Motor neuron (in vitro differentiated cells): ENCODE data around the gene PLET1. TPM values are rescaled to one million over a fixed set of nuclear protein-coding genes. Genes with fewer than 3 reads are reported as not detected.

Experiments used
- ATAC-seq, 8 experiments: fragments of 200-7000 bp; cut with Tn5 transposase; replicated peaks in 6 of 8; 2 replicates each; pipeline ENCODE4 v1.8.0; 2021; ENCODE audit warnings: mild to moderate bottlenecking in 8 of 8, moderate library complexity in 8 of 8
- H3K27ac ChIP-seq, 2 donors: fragments of 250-450 bp; sonication (Bioruptor Pico); 2 replicates each; pipeline ENCODE4 v1.9.0; 2021; ENCODE audit warnings: antibody characterized with exemption in 2 of 2, mild to moderate bottlenecking in 2 of 2, moderate library complexity in 1 of 2
- H3K4me1 ChIP-seq, 2 donors: fragments of 250-450 bp; sonication (Bioruptor Pico); replicated peaks in 1 of 2; 2 replicates each; pipeline ENCODE4 v1.6.1; 2021; ENCODE audit warnings: antibody characterized with exemption in 2 of 2, mild to moderate bottlenecking in 2 of 2, moderate library complexity in 1 of 2
- H3K4me3 ChIP-seq, 5 donors: fragments of 250-450 bp; sonication (Bioruptor Pico); 2 replicates each; pipeline ENCODE4 v1.9.0; 2021; ENCODE audit warnings: antibody characterized with exemption in 5 of 5, mild to moderate bottlenecking in 5 of 5, moderate library complexity in 4 of 5
- WGBS, 10 experiments: fragments of 450-650 bp; shearing (Covaris generic); methylation state at CpG; one replicate each; pipeline ENCODE4 v1.0.0; 2022; 5-methylcytosine and 5-hydroxymethylcytosine counted together
- in situ Hi-C, 9 experiments: fragments of 400-800 bp; cut with MboI; loops; one replicate each; pipeline ENCODE4 v1.15.0; 2021; ENCODE audit warnings: low sequenced_read_pairs in 9 of 9, low pct_unique_long_range_greater_than_20kb in 2 of 9; ENCODE audit not compliant: unreplicated experiment in 9 of 9
- total RNA-seq, 8 experiments: library from RNA; unstranded; fragments of 300-600 nt; gene quantifications; 2 replicates each; pipeline versions ENCODE4 v1.2.3 to v1.2.4, GENCODE V29; 2022

Gene PLET1
- total RNA-seq, 8 experiments from 2014 or later, result 0.16 to 0.67 (median 0.28) TPM; not detected in 3

DNA sequence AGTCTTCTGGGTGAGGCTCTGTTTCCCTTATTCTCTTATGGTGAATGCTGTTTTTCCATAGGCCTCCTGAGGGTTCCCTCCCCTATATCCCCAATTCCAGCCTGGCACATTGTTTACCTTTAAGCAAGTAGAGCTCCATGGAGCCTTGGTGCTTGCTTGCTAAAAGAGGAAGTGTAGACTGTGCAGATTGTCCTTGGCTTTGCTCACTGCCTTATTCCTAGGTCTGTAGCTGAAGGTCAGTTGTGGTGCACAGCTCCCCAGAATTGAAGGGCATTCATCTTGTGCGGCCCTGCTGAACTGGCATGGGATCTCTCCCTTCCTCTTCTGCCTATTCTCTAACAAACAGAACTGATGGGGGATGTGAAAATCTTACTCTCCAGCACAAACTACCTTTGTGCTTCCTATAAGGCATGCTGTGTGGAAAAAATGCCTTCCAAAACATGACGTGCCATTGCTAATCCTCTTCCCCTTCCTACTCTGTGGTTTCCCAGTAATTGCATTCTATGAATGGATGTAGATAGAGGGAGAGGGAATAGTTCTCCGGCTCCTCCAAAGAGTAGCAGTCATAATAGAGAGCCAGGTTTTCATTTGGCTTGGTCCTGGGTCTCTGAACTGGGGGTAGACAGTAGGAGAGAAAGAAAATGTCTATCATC is 34.2 kb upstream of the PLET1 start:
- in situ Hi-C loops, result loop anchor here in 6 of 9 experiments (25.0 kb wide), 3 partner anchors 267 to 992 kb away; no protein-coding TSS in a partner anchor
- 60 to 100% (median 92%) methylated on average over 1 to 2 of the region's 3 CpGs; no CpG with 5 or more reads in 3 of the 10 experiments for WGBS, 10 experiments

GRCh38 chr11:112293614-112294013 is 33.0 kb upstream of the PLET1 start:
- WGBS, 10 experiments, result 54 to 100% (median 87%) methylated on average over 1 to 2 of the region's 2 CpGs; no CpG with 5 or more reads in 2 of the 10 experiments
- in situ Hi-C loops, result loop anchor here in 6 of 9 experiments (25.0 kb wide), 3 partner anchors 269 to 994 kb away; no protein-coding TSS in a partner anchor
- ATAC-seq, result no peak
- Histone ChIP-seq H3K4me1 (peaks cover 12 to 19% of the 10 kb centered on the region in 2 donors), H3K4me3 (no peak overlapping the region), H3K27ac (no peak overlapping the region)

More for the DNA sequence above, 34.2 kb upstream of the PLET1 start:
- no peak for ATAC-seq
- Histone ChIP-seq H3K4me3 (no peak overlapping the region), H3K4me1 (peaks cover 8 to 13% of the 10 kb centered on the region in 2 donors), H3K27ac (no peak overlapping the region)

DNA sequence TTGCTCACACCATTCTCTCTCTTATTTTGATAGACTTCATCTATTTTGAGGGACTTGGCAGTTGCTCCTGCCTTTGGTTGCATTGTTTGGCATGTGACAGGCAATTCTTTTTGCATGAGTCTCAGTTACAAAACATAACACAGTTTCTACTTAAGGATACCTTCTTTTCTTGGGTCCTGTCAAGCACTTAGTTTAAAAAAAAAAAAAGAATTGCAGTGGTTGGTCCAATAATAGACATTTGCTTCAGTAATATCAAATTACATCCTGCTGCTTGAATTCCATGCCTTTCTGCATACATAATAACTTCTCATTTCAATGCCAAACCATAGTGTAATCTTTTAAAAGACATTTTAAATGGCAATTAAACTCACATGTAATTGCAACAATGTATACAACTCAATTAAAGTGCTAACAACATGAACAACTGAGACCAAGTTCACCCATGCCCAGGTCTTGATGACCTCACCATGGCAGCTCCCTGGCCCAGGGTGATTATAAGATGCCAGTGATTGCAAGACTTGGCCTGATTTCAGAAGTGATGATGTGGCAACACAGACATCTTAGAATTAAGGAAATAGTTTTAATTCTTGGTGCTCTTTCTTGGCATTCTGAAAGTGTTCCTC is 32.2 kb upstream of the PLET1 start:
- H3K4me1 ChIP-seq, result peaks cover 12 to 19% of the 10 kb centered on the region in 2 donors
- ATAC-seq, result peak in 3 of 8 experiments; percentile 43 to 70 (median 48)
- no peak overlapping the region for H3K27ac ChIP-seq
- in situ Hi-C loops, result loop anchor here in 6 of 9 experiments (25.0 kb wide), 3 partner anchors 269 to 994 kb away; no protein-coding TSS in a partner anchor
- H3K4me3 ChIP-seq, result no peak overlapping the region

DNA sequence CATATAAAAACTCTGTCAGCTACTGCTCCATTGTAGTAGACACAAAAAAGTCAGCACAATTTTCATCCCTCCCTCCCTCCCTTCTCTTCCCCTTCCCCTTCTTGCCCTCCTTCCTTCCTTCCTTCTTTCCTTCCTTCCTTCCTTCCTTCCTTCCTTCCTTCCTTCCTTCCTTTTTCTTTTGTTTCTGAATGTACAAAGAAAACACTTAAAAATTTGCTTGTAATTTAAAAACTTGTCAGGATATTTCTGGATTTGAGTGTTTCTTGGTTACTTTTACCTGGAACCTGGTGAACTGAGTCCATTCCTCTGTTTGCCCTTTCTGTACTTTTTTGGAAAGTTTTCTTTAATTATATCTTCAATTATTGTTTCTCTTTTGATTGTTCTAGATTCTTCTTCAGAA is 31.5 kb upstream of the PLET1 start:
- no peak for ATAC-seq
- Histone ChIP-seq H3K27ac (no peak overlapping the region), H3K4me1 (peaks cover 12 to 19% of the 10 kb centered on the region in 2 donors), H3K4me3 (no peak overlapping the region)
- in situ Hi-C loops, result loop anchor here in 6 of 9 experiments (25.0 kb wide), 3 partner anchors 270 to 995 kb away; no protein-coding TSS in a partner anchor

- in situ Hi-C loops, result loop anchor here in 6 of 9 experiments (25.0 kb wide), 3 partner anchors 271 to 996 kb away; no protein-coding TSS in a partner anchor
- H3K27ac ChIP-seq, result no peak overlapping the region
- H3K4me1 ChIP-seq, result peaks cover 17 to 23% of the 10 kb centered on the region in 2 donors
- no peak for ATAC-seq
- 64 to 100% (median 96%) methylated on average over 1 to 6 of the region's 6 CpGs for WGBS, 10 experiments
- peak overlapping the region in 1 of 5 donors; percentile 67 for H3K4me3 ChIP-seq
Measured at GRCh38 chr11:112291191-112291590, 30.5 kb upstream of the PLET1 start.

GRCh38 chr11:112290493-112290850 is 29.8 kb upstream of the PLET1 start:
- peaks cover 24 to 30% of the 10 kb centered on the region in 2 donors for H3K4me1 ChIP-seq
- ATAC-seq, result peak in 6 of 8 experiments; percentile 4 to 12 (median 10)
- H3K4me3 ChIP-seq, result peak overlapping the region; percentile 41 to 73 (median 46)
- in situ Hi-C loops, result loop anchor here in 6 of 9 experiments (25.0 kb wide), 3 partner anchors 272 to 997 kb away; no protein-coding TSS in a partner anchor
- H3K27ac ChIP-seq, result peak overlapping the region in 1 of 2 donors; percentile 16
- WGBS, 10 experiments, result 0 to 13% (median 0%) methylated on average over 1 to 3 of the region's 4 CpGs; no CpG with 5 or more reads in 4 of the 10 experiments

- peak; percentile 82 to 97 (median 90) for ATAC-seq
- 0 to 35% (median 20%) methylated on average over 2 to 10 of the region's 60 CpGs; no CpG with 5 or more reads in 4 of the 10 experiments for WGBS, 10 experiments
- peaks cover 24 to 32% of the 10 kb centered on the region in 2 donors for H3K4me1 ChIP-seq
- H3K4me3 ChIP-seq, result peak overlapping the region; percentile 41 to 73 (median 46)
- peak overlapping the region in 1 of 2 donors; percentile 16 for H3K27ac ChIP-seq
- in situ Hi-C loops, result loop anchor here in 6 of 9 experiments (25.0 kb wide), 3 partner anchors 272 to 997 kb away; no protein-coding TSS in a partner anchor
Measured at GRCh38 chr11:112289588-112290492, 29.2 kb upstream of the PLET1 start.

- no peak overlapping the region for H3K27ac ChIP-seq
- 44 to 93% (median 64%) methylated on average over 1 to 3 of the region's 3 CpGs for WGBS, 10 experiments
- ATAC-seq, result no peak
- in situ Hi-C loops, result loop anchor here in 6 of 9 experiments (25.0 kb wide), 3 partner anchors 274 to 999 kb away; no protein-coding TSS in a partner anchor
- H3K4me1 ChIP-seq, result peaks cover 24 to 32% of the 10 kb centered on the region in 2 donors
- H3K4me3 ChIP-seq, result no peak overlapping the region
Measured at GRCh38 chr11:112288021-112288420, 27.4 kb upstream of the PLET1 start.

DNA sequence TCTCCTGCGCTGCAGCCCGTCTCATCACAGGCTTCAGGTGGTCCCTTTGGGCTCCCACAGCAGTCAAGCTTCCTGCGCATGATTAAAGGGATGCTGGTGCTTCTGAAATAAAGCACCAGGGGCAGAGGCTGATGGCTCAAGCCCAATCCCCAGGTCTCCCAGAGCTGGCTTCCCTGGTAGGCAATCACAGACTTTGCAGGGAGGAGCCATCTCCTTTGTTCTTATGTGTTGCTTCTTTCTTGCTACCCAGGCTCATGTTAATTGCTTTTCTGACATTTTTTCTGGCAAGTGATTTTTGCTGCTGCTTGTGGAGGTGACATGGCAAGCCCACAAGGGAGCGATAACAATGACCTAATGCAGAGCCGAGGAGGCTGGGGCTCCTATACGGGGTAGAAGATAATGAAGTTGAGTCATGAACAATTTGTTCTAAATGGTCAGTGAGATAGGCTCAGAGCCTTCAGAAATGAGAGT is 25.2 kb upstream of the PLET1 start:
- H3K27ac ChIP-seq, result peak overlapping the region; percentile 42 to 74
- in situ Hi-C loops, result loop anchor here in 6 of 9 experiments (25.0 kb wide), 3 partner anchors 276 to 1001 kb away; no protein-coding TSS in a partner anchor
- peaks cover 21 to 26% of the 10 kb centered on the region in 2 donors for H3K4me1 ChIP-seq
- H3K4me3 ChIP-seq, result no peak overlapping the region
- peak in 5 of 8 experiments; percentile 69 to 80 (median 74) for ATAC-seq
- 0 to 100% (median 68%) methylated on average over 1 to 6 of the region's 6 CpGs; no CpG with 5 or more reads in 1 of the 10 experiments for whole genome bisulfite sequencing, 10 experiments

- Histone ChIP-seq H3K4me1 (peaks cover 15% of the 10 kb centered on the region in 2 donors), H3K27ac (no peak overlapping the region), H3K4me3 (no peak overlapping the region)
- in situ Hi-C loops, result loop anchor here in 6 of 9 experiments (5.0 to 25.0 kb wide), 4 partner anchors 59 to 1006 kb away; no protein-coding TSS in a partner anchor
- no peak for ATAC-seq
- 73 to 100% (median 100%) methylated on average over 1 to 4 of the region's 4 CpGs; no CpG with 5 or more reads in 3 of the 10 experiments for WGBS, 10 experiments
Measured at GRCh38 chr11:112281726-112282125, 21.1 kb upstream of the PLET1 start.

GRCh38 chr11:112280268-112281126 is 19.8 kb upstream of the PLET1 start:
- H3K4me1 ChIP-seq, result peaks cover 4% of the 10 kb centered on the region in 2 donors
- ATAC-seq, result peak; percentile 86 to 94 (median 90)
- WGBS, 10 experiments, result 0 to 60% (median 0%) methylated on average over 1 to 17 of the region's 18 CpGs; no CpG with 5 or more reads in 1 of the 10 experiments
- H3K27ac ChIP-seq, result no peak overlapping the region
- peak overlapping the region in 3 of 5 donors; percentile 4 to 7 (median 7) for H3K4me3 ChIP-seq
- in situ Hi-C loops, result loop anchor here in 6 of 9 experiments (5.0 to 25.0 kb wide), 4 partner anchors 58 to 1007 kb away; no protein-coding TSS in a partner anchor
